ENCODE results near the gene CALHM1.
"Not testable (repeated sequence)": the region's sequence is repeated elsewhere in the genome, so short reads cannot be mapped to it uniquely, and the experiment has no call there.

Gene CALHM1

DNA sequence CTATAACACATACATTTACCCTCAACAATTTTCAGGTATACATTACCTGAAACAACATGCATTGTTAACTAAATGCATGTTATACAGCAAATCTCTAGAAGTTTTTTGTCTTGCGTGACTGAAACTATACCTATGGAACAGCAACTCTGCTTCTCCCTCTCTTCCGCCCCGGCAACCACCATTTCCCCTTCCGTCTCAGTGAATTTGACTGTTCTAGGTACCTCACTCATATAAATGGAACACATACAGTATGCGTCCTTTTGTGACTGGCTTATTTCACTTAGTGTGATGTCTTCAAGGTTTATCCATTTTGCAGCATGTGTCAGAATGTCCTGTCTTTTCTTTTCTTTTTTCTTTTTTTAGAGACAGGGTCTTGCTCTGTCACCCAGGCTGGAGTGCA is 29.1 kb downstream of the CALHM1 start:
- DNase-seq (ENCODE audit: low read depth) = no peak
- H3K4me3 ChIP-seq (ENCODE audit: low read length) = no peak overlapping the region
- TF ChIP-seq, protein P1, sequence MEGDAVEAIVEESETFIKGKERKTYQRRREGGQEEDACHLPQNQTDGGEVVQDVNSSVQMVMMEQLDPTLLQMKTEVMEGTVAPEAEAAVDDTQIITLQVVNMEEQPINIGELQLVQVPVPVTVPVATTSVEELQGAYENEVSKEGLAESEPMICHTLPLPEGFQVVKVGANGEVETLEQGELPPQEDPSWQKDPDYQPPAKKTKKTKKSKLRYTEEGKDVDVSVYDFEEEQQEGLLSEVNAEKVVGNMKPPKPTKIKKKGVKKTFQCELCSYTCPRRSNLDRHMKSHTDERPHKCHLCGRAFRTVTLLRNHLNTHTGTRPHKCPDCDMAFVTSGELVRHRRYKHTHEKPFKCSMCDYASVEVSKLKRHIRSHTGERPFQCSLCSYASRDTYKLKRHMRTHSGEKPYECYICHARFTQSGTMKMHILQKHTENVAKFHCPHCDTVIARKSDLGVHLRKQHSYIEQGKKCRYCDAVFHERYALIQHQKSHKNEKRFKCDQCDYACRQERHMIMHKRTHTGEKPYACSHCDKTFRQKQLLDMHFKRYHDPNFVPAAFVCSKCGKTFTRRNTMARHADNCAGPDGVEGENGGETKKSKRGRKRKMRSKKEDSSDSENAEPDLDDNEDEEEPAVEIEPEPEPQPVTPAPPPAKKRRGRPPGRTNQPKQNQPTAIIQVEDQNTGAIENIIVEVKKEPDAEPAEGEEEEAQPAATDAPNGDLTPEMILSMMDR (IDR thresholded peaks at IDR 0.05; ENCODE audit: insufficient read depth, low read depth, low read length, missing control alignments) = no peak

DNA sequence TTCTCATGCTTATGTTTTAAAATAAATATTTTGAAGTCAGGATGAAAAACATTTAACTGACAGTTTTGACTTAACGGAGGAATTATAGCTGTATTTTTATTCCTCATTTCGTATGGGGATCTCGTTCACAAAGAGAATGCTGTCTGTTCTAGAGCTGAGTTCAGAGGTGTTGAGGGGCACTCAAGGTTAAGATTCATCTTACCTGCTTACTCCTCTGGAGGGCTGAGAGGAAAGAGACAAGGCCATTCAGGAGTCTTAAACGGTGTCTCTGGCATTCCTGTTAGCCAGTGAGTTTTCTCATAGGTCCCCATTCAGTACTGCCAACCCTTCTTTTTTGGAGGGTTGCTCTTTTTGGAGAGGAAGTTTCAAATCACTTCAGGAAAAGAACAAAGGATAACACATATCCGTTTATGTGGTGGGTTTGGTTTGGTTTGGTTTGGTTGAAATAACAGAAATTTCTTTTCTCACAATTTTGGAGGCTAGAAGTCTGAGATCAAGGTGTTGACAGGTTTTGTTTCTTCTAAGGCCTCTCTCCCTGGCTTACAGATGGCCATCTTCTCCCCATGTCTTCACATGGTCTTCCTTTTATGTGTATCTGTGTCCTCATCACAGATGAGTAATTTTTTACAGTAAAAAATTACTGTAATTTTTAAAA is 29.6 kb downstream of the CALHM1 start:
- TF ChIP-seq, protein P1 (IDR thresholded peaks at IDR 0.05; ENCODE audit: insufficient read depth, low read depth, low read length, missing control alignments) = no peak
- no peak overlapping the region for H3K4me3 ChIP-seq (ENCODE audit: low read length)
- DNase-seq (ENCODE audit: low read depth) = no peak

DNA sequence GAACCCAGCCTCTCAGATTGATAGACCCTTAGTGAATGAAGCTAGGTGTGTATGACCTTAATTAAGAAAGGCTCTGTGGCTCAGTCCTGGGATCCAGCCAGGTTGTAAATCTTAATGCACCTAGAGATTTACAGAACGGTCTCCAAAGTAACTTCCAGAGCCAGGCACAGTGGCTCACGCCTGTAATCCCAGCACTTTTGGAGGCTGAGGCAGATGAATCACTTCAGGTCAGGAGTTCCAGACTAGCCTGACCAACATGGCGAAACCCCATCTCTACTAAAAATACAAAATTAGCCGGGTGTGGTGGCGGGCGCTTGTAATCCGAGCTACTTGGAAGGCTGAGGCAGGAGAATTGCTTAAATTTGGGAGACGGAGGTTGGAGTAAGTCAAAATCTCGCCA is 30.8 kb downstream of the CALHM1 start:
- DNase-seq (ENCODE audit: low read depth) = no peak
- no peak overlapping the region for H3K4me3 ChIP-seq (ENCODE audit: low read length)
- TF ChIP-seq, protein P1 (IDR thresholded peaks at IDR 0.05; ENCODE audit: insufficient read depth, low read depth, low read length, missing control alignments) = no peak

DNA sequence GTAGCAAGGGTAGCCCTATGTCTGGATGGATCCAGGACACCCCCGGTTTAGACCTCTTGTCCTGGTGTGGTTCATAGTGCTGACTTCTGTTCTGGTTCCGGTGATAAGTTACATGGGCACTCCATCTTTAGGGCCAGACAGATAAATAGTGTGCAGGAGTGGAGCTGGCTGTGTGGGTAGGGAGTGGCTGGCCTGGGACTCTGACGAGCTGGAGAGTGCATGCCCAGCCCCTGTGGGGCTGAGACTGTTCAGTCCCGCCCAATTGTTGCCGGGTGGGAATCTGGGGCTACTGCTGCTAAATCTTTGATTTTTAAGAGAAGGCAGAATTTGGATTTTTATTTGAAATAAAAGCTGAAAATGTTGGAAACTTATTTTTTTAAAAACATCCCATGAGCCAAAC is 35.0 kb downstream of the CALHM1 start:
- H3K4me3 ChIP-seq (ENCODE audit: low read length) = no peak overlapping the region
- TF ChIP-seq, protein P1 (IDR thresholded peaks at IDR 0.05; ENCODE audit: insufficient read depth, low read depth, low read length, missing control alignments) = no peak
- no peak for DNase-seq (ENCODE audit: low read depth)

DNA sequence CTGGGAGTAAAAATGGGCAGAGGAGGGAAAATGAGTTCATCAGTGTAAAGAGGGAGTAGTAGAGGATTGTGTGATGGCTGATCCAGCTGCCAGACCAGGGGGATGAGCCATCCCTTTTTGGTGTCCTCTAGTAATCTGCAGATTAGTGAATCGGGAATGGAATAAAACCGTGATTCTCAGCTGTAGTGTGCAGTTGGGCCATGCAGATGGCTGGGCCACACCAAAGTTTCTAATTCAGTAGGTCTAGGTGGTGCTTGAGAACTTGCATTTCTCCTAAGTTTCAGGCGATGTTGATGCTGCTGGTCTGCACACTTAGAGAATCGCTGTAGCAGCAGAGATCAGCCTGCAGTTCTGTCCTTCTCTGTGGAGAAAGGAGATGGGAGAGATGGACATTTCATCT is 39.6 kb downstream of the CALHM1 start:
- DNase-seq (ENCODE audit: low read depth) = no peak
- TF ChIP-seq, protein P1 (IDR thresholded peaks at IDR 0.05; ENCODE audit: insufficient read depth, low read depth, low read length, missing control alignments) = no peak
- H3K4me3 ChIP-seq (ENCODE audit: low read length) = no peak overlapping the region

DNA sequence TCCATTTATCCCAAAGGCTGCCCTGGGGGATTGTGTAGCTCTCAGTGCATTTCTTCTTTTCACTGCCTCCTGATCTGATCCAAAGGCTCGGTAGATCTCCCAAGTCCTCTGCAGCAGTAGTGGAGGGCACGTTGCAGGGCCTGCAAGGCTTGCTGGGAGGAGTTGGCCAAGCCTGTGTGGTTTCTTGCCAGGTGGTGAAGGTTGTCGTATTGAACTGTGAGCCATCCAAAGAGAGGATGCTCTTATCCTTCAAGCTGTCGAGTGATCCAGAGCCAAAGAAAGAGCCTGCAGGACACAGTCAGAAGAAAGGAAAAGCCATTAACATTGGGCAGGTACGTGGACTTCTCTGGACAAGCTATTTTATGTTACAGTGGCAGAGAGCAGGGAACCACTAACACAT is 41.1 kb downstream of the CALHM1 start:
- DNase-seq (ENCODE audit: low read depth) = no peak
- TF ChIP-seq, protein P1 (IDR thresholded peaks at IDR 0.05; ENCODE audit: insufficient read depth, low read depth, low read length, missing control alignments) = no peak
- H3K4me3 ChIP-seq (ENCODE audit: low read length) = no peak overlapping the region

DNA sequence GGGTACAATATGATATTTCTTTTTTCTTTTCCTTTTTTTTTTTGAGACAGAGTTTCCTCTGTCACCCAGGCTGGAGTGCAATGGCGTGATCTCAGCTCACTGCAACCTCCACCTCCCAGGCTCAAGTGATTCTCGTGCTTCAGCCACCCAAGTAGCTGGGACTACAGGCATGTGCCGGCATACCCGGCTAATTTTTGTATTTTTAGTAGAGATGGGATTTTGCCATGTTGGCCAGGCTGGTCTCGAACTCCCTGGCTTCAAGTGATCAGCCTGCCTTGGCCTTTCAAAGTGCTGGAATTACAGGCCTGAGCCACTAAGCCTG is 41.6 kb downstream of the CALHM1 start:
- H3K4me3 ChIP-seq (ENCODE audit: low read length); DNase-seq (ENCODE audit: low read depth): not testable (repeated sequence)
